Endometrial microvascular endothelial cells (primary cell): Measurements from ENCODE around the gene ACVR1. TPM values are rescaled to one million over a fixed set of nuclear protein-coding genes. Genes with fewer than 3 reads are reported as not detected.

ENCODE experiments used
- in situ Hi-C: cut with HindIII; loops from 2 replicates; pipeline ENCODE4 v1.10.0; 2017; ENCODE audit warnings: low sequenced_read_pairs, low pct_unique_long_range_greater_than_20kb; ENCODE audit errors: inconsistent ontology term
- total RNA-seq: library from RNA; depleted of rRNA; stranded (reverse); fragments of >200 nt; gene quantifications from one replicate; pipeline ENCODE4 v1.2.3, GENCODE V29; 2015; ENCODE audit errors: inconsistent ontology term

Gene ACVR1
- total RNA-seq, result 21.8 TPM

GRCh38 chr2:157876066-157876785 is at the start of gene ACVR1:
TSS of gene ACVR1 (minus strand) at chr2:157876330. CDS start at chr2:157799493, 76,837 bp downstream.
- in situ Hi-C loops, result loop anchor here (5.0 kb wide), 2 partner anchors 39 to 99 kb away; no protein-coding TSS in a partner anchor

GRCh38 chr2:157925071-157925470 is 48.9 kb upstream of the ACVR1 start:
- in situ Hi-C loops, result no loop called here

- in situ Hi-C loops, result no loop called here
Observed at GRCh38 chr2:157923598-157924217, 47.6 kb upstream of the ACVR1 start.

GRCh38 chr2:157922815-157923214 is 46.7 kb upstream of the ACVR1 start:
- in situ Hi-C loops, result no loop called here

DNA sequence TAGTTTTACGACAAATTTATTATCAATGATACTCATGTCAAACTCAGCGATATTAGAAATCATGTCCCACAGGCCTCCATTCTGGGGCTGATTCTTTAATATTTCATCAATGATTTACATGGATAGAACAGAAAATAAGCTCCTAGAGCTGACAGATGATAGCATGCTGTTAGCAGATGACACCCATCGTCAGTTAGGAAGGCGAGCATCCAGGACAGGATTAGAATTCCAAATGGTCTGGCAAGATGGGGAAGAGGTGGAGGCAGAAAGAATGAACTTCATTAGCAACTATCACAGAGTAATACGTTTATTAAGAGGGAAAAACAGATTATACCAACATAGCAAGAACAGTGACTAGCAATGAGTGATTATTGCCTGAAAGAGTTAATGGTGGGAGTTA is 46.2 kb upstream of the ACVR1 start:
- in situ Hi-C loops, result no loop called here

- in situ Hi-C loops, result no loop called here
Observed at GRCh38 chr2:157920736-157921135, 44.6 kb upstream of the ACVR1 start.

DNA sequence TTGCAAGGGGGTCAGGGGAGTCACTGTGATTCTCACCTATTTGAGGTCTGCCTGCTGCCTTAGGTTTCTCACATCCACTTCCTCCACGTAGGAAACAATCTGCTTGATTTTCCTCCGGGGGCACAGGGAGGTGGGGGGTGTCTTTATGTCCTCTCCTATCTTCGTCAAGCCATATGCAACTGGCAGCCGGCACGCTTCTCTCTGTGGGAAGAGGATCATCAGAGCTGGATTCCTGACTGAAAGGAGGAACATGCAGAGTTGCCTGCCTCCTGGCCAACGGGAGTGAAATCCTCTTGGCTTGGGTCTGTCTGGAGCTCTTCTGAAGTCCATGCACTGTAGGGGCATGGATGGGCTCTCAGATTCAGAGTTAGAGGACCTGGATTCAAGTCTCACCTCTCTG is 43.1 kb upstream of the ACVR1 start:
- in situ Hi-C loops, result no loop called here

DNA sequence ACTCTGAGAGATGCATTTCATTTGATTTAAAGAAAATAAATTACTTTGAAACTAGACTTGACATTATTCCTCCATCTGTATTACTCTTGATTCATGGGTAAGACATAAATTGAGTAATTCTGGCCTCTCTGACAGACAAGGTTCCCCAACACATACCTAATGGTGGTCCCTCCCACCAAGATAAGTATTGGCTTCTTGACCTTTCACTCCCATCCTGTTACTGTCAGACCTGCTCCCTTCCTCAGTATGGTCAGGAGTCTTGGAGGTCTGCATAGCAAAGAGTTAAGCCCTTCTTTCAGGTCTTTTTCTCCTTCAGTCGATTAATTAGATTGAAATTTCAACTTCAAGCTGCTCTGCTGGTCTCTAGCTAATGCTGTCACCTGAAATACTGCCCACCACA is 42.2 kb upstream of the ACVR1 start:
- in situ Hi-C loops, result no loop called here

DNA sequence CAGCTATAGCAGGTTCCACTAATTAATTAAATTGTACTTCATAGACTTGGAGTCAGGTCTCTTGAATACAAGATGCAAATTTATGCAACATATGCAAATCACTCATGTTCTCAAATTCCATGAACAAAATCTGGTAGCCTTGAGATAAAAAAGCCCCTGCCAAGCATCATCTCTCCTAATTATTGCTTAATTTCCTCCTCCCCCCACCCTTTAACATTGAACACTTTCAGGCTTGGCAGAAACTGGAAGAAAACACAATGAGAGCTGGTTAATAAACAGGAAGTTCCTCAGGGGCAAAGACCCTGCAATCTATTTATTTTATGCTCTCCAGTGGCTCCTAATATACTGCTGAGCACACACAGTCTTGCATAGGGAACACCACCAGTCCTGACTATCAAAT is 35.6 kb upstream of the ACVR1 start:
- in situ Hi-C loops, result no loop called here

- in situ Hi-C loops, result no loop called here
Observed at GRCh38 chr2:157911246-157911645, 35.1 kb upstream of the ACVR1 start.

DNA sequence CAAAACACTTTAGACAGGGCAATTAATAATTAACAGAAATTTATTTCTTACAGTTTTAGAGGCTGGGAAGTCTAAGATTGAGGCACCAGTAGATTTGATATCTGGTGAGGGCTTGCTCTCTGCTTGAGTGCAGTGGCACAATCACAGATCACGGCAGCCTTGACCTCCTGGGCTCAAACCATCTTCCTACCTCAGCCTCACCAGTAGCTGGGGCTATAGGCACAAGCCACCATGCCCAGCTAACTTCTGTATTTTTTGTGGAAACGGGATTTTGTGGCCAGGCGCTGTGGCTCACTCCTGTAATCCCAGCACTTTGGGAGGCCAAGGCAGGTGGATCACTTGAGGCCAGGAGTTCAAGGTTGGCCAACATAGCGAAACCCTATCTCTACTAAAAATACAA is 29.0 kb upstream of the ACVR1 start:
- in situ Hi-C loops, result no loop called here

- in situ Hi-C loops, result no loop called here
Observed at GRCh38 chr2:157903626-157904025, 27.5 kb upstream of the ACVR1 start.

DNA sequence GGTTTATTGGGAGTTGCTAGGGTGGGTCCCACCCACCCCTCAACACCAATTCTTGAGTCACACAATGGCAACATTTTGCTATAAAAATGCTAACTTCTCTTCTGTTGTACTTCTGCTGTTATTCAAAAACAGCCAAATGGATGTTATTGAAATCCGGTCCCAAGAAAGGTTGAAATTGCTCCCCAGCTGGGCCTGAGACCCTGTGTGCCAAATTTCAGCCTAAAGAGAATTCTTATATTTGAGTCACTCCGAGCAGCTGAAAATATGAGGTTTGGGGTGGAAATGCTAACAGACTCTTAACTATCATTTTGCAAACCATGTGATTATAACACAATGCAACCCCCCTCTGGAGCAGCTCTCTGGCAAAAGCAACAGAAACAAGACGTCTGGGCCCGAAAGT is 27.0 kb upstream of the ACVR1 start:
- in situ Hi-C loops, result no loop called here

- in situ Hi-C loops, result no loop called here
Observed at GRCh38 chr2:157902692-157903091, 26.6 kb upstream of the ACVR1 start.

- in situ Hi-C loops, result no loop called here
Observed at GRCh38 chr2:157901325-157901724, 25.2 kb upstream of the ACVR1 start.

- in situ Hi-C loops, result no loop called here
Observed at GRCh38 chr2:157900684-157901083, 24.6 kb upstream of the ACVR1 start.

DNA sequence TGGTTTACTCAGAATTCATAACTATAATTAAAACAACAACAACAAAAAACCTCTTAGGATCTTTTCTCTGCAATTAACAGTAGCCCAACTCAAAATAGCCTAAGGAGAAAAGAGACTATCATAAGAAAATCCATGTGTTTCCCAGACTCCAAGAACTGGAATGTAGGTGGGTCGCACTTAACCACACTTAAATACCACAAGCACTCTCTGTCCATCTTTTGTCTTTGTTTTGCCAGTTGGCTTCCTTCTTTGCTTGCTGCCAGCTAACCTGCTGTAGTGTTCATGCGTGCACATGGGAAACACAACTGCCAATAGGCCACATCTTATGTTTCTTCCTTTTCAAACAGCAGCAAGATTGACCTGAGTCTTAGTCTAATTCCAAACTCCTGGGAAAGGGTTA is 24.1 kb upstream of the ACVR1 start:
- in situ Hi-C loops, result no loop called here

DNA sequence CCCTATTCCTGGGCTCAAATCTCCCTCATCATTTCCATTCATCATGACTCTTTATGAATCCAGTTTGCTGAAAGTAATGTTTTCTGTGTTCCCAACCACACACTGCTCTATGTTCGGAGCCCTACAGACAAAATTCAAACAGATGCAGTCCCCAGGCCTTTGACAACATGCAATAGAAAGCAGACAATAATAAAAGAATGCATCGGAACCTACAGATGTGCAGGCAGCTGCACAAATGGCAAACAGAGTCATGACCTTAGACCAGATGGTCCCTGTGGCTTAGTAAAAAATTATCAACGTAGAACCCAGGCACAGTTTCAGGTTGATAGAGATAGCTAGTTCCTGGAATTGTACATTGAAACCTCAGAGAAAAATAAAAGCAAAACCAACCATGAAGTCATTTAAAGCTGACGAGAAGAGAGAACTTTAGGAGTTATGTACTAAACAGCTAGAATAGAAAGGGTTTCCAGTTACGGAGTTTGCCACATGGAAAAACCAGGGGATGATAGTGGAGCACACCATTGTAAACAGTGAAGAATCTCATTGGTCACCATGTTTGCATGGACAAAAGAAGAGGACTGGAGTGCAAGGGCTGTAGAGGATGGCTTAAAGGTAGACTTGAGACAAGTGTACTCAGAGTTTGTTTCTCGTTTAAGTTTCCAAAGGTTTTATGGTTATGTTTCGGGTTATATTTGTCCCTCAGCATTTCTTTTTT is 23.2 kb upstream of the ACVR1 start:
- in situ Hi-C loops, result no loop called here

DNA sequence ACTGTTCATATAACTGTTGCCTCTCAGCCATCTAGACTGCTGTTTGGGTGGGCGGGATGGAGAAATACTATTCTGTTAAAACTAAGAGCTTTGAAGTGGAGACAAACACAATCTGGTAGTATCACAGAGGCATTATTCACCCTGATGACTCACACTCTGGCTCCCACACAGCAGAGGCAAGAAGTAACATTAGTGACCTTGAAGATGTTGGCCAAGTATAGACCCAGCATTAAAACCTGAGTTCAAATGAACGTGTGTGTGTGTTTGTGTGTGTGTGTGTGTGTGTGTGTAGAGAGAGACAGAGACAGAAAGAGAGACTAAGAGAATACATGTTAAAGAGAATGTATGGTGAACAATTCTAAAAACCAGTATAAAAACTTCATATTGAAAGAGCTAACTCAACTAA is 22.5 kb upstream of the ACVR1 start:
- in situ Hi-C loops, result no loop called here
